Vein endothelial cell (primary cell): ENCODE results near the gene COPS9. TPM values are rescaled to one million over a fixed set of nuclear protein-coding genes. Genes with fewer than 3 reads are reported as not detected.

Experiments
- total RNA-seq: library from RNA; depleted of rRNA; stranded (reverse); fragments of >200 nt; gene quantifications from 2 replicates; pipeline ENCODE4 v1.2.3, GENCODE V29; 2012

The COPS9 gene
- total RNA-seq, result 89.4 and 116 TPM in 2 replicates

GRCh38 chr2:240136013-240136670, at the start of gene COPS9:
TSS of gene COPS9 (minus strand) at chr2:240136305. CDS start at chr2:240136284, 21 bp downstream.

GRCh38 chr2:240140511-240140910, 4.4 kb upstream of the COPS9 start, which contains the start of gene OTOS:
TSS of gene OTOS (minus strand) at chr2:240140658. CDS start at chr2:240140326, 332 bp downstream.

Other genes with a start within 250 kb of the COPS9 start
- 99.5 and 124 TPM in 2 replicates for gene NDUFA10, start 111.0 kb downstream of the COPS9 start, total RNA-seq
- not detected in 2 replicates for gene OR6B2, start 105.9 kb downstream of the COPS9 start, total RNA-seq
- gene OR6B3, start 82.8 kb downstream of the COPS9 start, total RNA-seq, result not detected in 2 replicates
- not detected in 2 replicates for gene OTOS, start 4.4 kb upstream of the COPS9 start, total RNA-seq